HG02798 (cell line): ENCODE results near the gene ROCK2.

Experiments used
- ATAC-seq: cut with Tn5 transposase; IDR thresholded peaks from one replicate; pipeline ENCODE4 v1.9.1; 2021; ENCODE audit warnings: mild to moderate bottlenecking; ENCODE audit not compliant: unreplicated experiment, poor library complexity

Gene ROCK2

DNA sequence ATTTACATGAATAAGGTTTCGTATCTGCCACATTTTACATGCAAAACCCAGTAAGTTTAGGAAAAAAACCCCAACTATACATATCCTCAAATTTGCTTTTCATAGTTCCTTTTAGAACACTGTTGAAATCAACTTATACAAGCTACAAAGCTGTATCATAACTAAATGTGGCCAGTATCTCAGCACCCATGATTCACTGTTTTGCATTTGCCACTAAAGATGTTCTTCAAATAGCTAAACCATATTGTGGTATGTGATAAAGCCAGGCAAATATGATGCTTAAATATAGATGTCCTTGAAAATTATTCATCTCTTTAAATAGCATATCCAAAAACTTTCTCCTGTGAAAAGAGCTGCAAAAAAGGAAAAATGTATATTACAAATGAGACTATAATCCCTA is 29.9 kb downstream of the ROCK2 start:
- no peak for ATAC-seq

GRCh38 chr2:11312770-11313471 is 31.5 kb downstream of the ROCK2 start:
- no peak for ATAC-seq

DNA sequence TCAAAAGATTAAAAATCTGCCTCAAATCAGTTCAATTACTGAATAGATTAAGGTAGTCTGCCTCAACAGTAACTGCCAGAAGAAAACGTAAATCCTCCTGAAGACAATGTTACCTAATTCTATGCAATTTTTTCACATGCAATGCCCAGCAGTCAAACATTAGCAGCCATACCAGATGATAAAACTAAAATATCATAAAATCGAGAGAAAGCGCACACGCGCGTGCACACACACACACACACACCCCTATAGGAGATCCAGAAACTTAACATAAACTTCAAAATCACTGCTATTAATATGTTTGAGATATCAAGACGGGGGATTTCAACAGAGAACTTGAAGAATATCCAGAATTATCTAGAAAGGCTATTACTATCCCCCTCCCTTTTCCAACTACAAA is 32.9 kb downstream of the ROCK2 start:
- no peak for ATAC-seq

GRCh38 chr2:11310212-11310611 is 34.2 kb downstream of the ROCK2 start:
- ATAC-seq, result no peak

- no peak for ATAC-seq
These were observed 34.7 kb downstream of the ROCK2 start for GRCh38 chr2:11309706-11310105.

DNA sequence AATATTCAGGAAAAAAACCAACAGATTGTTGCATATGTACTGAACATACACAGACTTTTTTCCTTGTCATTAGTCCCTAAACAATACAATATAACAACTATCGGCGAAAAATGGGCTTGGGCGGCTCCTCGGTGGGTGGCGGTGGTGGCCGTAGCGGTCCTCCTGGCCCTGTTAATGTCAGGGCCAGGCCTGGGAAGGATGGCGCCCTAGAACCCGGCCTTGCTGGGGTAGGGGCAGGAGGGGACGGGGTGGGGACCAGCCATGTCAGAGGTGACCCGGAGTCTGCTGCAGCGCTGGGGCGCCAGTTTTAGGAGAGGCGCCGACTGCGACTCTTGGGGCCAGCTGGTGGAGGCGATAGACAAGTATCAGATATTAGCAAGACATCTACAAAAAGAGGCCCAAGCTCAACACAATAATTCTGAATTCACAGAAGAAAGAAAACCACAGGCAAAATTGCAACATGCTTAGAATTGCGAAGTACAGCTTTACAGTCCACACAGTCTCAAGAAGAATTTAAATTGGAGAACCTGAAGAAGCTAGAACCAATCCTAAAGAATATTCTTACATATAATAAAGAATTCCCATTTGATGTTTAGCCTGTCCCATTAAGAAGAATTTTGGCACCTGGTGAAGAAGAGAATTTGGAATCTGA is 36.5 kb downstream of the ROCK2 start:
- ATAC-seq, result no peak

GRCh38 chr2:11305958-11306357 is 38.5 kb downstream of the ROCK2 start:
- ATAC-seq, result no peak

GRCh38 chr2:11305338-11305737 is 39.1 kb downstream of the ROCK2 start:
- ATAC-seq, result no peak

- no peak for ATAC-seq
These were observed 40.0 kb downstream of the ROCK2 start for GRCh38 chr2:11304476-11304875.

DNA sequence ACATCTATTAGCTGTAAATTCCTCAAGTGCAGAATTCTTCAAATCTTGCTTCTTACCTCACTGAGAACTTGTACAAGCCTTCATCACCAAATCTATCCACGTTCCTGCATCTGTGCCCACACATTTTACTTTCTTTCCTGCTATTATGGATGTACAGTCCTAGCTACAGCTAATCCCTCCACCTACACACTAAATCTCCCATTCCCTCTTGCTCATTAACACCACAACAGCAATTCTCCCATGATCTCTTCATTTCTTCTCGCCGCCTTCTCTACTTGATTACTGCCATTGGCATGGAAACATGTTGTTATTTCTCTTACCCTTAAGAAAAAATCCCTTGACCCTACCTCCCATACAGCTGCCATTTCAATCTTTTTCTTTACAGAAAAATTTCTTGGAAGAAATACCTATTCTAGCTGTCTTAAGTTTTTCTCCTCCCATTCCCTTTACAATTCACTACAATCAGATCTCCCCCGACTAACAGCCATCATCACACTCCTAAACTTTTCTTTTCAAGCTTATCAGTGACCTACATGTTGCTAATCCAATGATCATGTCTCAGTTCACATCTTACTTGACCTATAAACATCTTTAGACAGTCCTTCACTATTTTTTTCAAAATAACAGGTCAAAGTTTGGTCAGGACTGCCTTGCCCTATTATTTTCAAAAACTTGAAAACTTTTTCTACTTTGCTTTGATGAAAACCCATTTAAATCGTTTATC is 41.0 kb downstream of the ROCK2 start:
- ATAC-seq, result no peak

- ATAC-seq, result no peak
These were observed 45.0 kb downstream of the ROCK2 start for GRCh38 chr2:11299439-11299838.

DNA sequence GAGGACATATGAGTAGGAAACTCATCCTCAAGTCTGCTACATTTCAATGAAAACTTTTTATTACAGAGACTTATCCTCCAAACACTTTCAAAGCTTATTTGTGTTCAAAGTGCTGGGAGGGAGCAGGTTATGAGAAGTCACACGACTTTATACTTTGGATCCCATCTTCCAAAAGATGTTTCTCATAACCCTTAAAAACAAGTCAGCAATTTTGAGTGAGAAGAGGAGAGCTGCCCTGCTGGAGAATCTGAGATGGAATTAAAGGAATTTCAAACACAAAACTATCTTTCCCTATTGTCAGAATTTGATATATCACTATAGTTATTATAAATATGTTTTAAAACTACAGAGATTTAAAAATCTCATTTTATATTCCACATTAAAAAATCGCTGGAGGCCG is 45.8 kb downstream of the ROCK2 start:
- no peak for ATAC-seq

DNA sequence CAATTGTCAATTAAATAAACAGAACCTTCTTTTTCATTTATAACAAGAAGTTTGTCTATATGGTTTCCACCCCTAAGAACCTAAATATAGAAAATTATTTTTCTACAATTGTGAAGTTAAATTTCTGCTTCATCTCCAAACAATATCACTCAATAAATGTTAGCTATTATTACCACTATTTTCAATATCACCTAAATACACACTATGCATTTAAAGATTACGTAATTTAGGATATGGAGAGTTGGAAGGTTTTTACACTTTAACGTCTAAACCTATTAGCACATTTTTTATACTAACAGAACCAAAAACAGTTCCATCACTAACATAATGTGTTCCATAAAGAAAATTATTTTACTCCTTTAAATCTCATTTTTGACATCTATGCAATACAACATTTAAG is 48.0 kb downstream of the ROCK2 start:
- no peak for ATAC-seq

GRCh38 chr2:11292464-11293255 is 51.8 kb downstream of the ROCK2 start:
- no peak for ATAC-seq

- ATAC-seq, result no peak
These were observed 53.7 kb downstream of the ROCK2 start for GRCh38 chr2:11290713-11291112.

- ATAC-seq, result no peak
These were observed 54.2 kb downstream of the ROCK2 start for GRCh38 chr2:11290211-11290610.

- no peak for ATAC-seq
These were observed 56.0 kb downstream of the ROCK2 start for GRCh38 chr2:11288431-11288830.

- ATAC-seq, result no peak
These were observed 57.7 kb downstream of the ROCK2 start for GRCh38 chr2:11286749-11287148.

DNA sequence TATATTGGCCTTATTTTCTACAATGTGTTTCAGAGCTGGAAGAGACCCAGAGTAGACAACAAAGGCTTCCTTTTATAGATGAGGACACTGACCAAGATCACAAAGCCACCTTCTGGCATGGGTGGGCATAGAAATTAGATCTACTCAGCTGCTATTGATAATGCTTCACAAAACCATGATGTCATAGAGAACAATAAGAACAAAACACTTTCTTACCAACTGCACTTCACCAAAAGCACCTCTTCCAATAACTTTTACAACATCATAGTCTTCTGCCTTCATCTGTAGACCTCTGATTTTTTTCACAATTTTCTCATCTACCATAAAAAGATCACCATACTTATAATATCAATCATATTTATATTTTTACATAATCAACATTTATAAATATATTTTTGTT is 58.1 kb downstream of the ROCK2 start:
- ATAC-seq, result no peak

DNA sequence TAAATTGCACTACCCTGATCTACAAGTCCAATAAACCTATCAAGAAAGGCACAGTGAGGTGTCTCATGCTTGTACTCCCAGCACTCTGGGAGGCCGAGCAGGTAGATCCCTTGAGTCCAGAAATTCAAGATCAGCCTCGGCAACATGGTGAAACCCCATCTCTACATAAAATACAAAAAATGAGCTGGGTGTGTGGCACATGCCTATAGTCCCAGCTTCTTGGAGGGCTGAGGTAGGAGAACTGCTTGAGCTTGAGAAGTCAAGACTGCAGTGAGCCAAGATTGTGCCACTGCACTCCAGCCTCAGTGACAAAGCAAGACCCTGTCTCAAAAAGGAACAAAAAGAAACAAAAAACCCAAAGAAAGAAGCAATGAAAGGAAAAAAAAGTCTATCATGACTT is 58.9 kb downstream of the ROCK2 start:
- no peak for ATAC-seq

DNA sequence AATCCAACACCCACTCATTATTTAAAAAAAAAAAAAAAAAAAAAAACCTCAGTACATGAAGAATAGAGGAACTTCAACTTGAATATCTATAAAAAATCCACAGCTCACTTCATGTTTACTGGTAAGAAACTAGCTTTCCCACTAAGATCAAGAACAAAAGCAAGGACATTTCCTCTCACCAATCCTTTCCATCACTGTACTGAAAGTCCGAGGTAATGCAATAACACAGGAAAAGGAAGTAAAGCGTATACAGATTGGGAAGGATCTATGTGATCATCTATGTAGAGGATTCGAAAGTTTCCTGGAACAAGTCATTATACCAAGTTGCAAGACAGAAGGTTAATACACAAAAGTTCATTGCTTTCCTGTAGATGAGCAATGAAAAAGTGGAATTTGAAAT is 63.2 kb downstream of the ROCK2 start:
- no peak for ATAC-seq
